Subcutaneous abdominal adipose tissue (tissue), 5 donors: ENCODE measurements around the gene NFIC.
A peak's percentile ranks its signal among the peaks of the same experiment; 100 is the strongest.
"Not testable (repeated sequence)": the region's sequence is repeated elsewhere in the genome, so short reads cannot be mapped to it uniquely, and the experiment has no call there.

ENCODE experiments used
- H3K27ac ChIP-seq: one replicate; pipeline ENCODE4 v1.7.0; 2013; ENCODE audit warnings: low read depth, mild to moderate bottlenecking, inconsistent platforms, low read length, moderate library complexity
- H3K27me3 ChIP-seq, 5 donors: one replicate each; pipeline ENCODE4 v1.7.0; 2013; ENCODE audit warnings: low read length in 5 of 5, inconsistent platforms in 1 of 5; ENCODE audit not compliant: control insufficient read depth in 5 of 5, insufficient read depth in 4 of 5
- H3K36me3 ChIP-seq, 5 donors: one replicate each; pipeline ENCODE4 v1.7.0; 2013; ENCODE audit warnings: low read length in 5 of 5; ENCODE audit not compliant: control insufficient read depth in 5 of 5, insufficient read depth in 5 of 5
- H3K4me1 ChIP-seq, 5 donors: one replicate each; pipeline ENCODE4 v1.7.0; 2013; ENCODE audit warnings: low read length in 5 of 5, mild to moderate bottlenecking in 3 of 5, moderate library complexity in 1 of 5; ENCODE audit not compliant: control insufficient read depth in 5 of 5, insufficient read depth in 5 of 5
- H3K4me3 ChIP-seq, 5 donors: one replicate each; pipeline ENCODE4 v1.7.0; 2013; ENCODE audit warnings: low read length in 5 of 5, low read depth in 1 of 5
- H3K9ac ChIP-seq, 5 donors: one replicate each; pipeline ENCODE4 v1.7.0; 2013; ENCODE audit warnings: low read length in 5 of 5, mild to moderate bottlenecking in 4 of 5, moderate library complexity in 3 of 5
- H3K9me3 ChIP-seq, 5 donors: one replicate each; pipeline ENCODE4 v1.7.0; 2013; ENCODE audit warnings: low read length in 5 of 5; ENCODE audit not compliant: control insufficient read depth in 5 of 5
- donor health status: healthy.
- donor health status: healthy.
- donor health status: healthy.
- donor health status: healthy.
- donor health status: healthy.

Gene NFIC

DNA sequence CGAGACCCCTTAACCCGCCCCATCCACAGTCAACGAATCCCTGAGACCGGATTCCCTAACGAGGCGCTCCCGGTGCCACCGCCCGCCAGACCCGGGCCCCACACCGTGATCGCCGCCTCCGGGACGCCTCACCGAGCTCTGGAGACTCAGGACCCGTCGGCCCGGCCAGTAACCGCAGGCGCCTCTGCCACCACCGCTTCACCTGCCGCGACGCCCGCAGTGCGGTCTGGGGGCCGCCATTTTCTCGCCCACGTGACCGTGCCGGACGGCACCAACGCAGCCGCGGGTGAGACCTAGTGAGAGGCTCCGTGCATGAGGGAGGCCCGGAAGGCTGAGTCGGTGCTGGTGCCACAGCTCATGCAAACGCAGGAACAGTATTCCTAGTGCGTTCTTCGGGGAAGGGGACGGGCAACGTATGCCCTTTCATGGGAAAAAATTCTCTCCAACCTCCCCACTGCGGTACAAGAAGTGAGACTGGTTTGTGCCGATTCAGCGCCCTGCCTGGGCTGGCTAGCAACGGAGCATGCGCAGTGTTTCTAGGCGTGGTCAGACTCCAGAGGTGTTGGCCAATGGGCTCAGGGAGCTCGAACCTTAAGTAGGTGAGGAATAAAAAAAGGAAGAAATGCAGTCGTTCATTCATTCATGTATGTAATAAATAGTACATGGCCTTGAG is 134.2 kb downstream of the NFIC start, which contains the start of gene DOHH:
TSS of gene DOHH (minus strand) at position 246 of the 673 bp plus-strand sequence. CDS start 3,860 bp downstream, outside the sequence.
- no peaks in the 10 kb centered on the region for H3K9me3 ChIP-seq
- H3K4me3 ChIP-seq, result peak within 1 kb of the TSS; percentile 88 to 100 (median 98)
- no peaks in the 10 kb centered on the region for H3K27me3 ChIP-seq
- H3K9ac ChIP-seq, result peak within 1 kb of the TSS; percentile 86 to 99 (median 97)
- peak within 1 kb of the TSS; percentile 89 for H3K27ac ChIP-seq
- peaks cover 0 to 18% (median 12%) of the 10 kb centered on the region in 5 donors for H3K36me3 ChIP-seq
- H3K4me1 ChIP-seq, result peaks cover 10 to 23% (median 17%) of the 10 kb centered on the region in 5 donors

DNA sequence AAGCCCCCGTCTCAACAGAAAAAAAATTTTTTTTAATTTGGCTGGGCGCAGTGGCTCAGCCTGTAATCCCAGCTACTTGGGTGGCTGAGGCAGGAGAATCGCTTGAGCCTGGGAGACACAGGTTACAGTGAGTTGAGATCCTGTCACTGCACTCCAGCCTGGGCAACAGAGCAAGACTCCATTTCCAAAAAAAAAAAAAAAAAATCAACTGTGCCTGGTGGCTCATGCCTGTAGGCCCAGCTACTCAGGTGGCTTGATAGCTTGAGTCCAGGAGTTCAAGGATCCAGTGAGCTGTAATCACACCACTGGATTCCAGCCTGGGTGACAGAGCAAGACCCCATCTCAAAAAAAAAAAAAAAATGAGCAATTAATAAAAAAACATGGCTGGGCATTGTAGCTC is 135.4 kb downstream of the NFIC start:
- Histone ChIP-seq H3K36me3 (peaks cover 0 to 6% (median 3%) of the 10 kb centered on the region in 5 donors), H3K4me3 (no peak overlapping the region), H3K27ac (no peak overlapping the region), H3K4me1 (peaks cover 11 to 31% (median 22%) of the 10 kb centered on the region in 5 donors), H3K9ac (no peak overlapping the region), H3K9me3 (no peaks in the 10 kb centered on the region), H3K27me3 (no peaks in the 10 kb centered on the region)

DNA sequence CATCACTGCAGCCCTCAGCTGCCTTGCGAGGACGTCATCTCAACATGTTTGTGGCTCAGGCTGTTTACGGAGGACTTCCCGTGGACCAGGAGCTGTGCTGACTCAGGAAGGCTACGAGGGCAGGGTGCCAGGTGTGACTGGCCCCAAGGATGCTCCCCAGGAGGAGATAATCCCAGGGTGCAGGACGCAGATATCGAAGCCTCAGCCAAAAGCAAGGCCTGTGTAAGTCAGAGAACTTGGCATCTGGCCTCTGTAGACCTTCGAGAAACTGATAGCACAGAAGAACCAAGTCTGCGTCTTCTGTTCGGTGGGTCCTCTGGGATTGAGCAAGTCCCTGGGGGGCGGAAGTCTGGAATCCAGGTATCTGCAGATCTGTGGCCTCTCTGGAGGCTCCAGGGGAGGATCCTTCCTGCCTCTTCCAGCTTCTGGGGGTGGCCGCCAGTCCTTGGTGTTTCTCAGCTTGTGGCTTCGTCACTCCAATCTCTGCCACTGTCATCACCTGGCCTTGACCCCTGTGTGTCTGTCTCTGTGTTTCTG is 136.7 kb downstream of the NFIC start:
- H3K4me1 ChIP-seq, result peaks cover 11 to 43% (median 34%) of the 10 kb centered on the region in 5 donors
- H3K4me3 ChIP-seq, result no peak overlapping the region
- no peak overlapping the region for H3K9ac ChIP-seq
- no peak overlapping the region for H3K27ac ChIP-seq
- no peaks in the 10 kb centered on the region for H3K36me3 ChIP-seq
- no peaks in the 10 kb centered on the region for H3K27me3 ChIP-seq
- H3K9me3 ChIP-seq, result no peaks in the 10 kb centered on the region

DNA sequence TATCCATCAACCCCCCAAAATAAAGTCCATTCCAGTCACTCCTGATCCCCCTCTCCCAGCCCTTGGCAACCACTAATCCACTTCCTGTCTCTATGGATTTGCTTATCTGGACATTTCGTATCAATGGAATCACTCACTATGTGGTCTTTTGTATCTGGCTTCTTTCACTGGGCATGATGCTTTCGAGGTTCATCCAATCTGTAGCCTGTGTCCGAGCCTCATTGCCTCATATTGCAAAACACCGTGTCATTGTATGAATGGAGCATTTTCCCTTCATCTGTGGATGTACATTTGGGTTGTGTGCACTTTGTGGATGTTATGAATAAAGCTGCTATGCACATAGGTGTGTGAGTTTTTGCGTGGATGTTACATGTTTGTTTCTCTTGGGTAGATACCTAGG is 138.4 kb downstream of the NFIC start:
- Histone ChIP-seq H3K27ac (no peak overlapping the region), H3K36me3 (peaks cover 0 to 8% (median 5%) of the 10 kb centered on the region in 5 donors), H3K4me3 (no peak overlapping the region), H3K9ac (no peak overlapping the region), H3K4me1 (peaks cover 10 to 43% (median 34%) of the 10 kb centered on the region in 5 donors), H3K9me3 (no peaks in the 10 kb centered on the region), H3K27me3 (no peaks in the 10 kb centered on the region)

DNA sequence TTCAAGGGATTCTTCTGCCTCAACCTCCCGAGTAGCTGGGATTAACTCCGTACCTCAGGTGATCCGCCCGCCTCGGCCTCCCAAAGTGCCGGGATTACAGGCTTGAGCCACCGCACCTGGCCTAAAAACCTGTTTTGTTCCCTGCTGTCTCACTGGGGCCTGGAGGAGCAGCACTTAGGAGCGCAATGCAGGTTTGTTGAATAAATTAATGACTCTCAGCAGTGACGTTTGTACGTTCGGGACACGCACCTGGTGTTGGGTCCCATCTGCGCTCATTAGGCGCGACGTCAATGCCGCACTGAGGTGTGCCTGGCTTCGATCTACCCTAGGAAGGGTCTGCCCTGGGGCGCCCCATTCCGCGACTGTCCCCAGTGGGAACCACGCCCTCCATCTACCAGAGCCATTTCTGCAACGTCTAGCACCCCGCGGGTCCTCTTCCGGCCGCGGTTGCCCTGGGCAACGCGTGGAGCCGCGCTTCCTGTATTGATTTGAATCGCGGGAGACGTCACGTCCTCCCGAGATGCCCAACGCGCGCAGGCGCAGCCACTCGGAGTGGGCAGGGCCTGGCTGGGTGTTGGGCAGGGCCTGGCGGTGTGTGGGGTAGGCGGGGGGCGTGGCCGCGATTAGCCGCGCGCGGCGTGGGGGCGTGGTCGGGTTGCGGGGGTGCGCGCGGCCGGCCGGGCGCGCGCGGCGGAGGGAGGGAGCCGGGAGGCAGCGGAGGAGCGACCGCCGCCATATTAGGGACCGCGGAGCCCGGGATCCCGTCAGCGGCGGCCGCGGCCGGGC is 139.4 kb downstream of the NFIC start, which contains the start of gene FZR1:
TSS of gene FZR1 (plus strand) at position 714 of the 786 bp plus-strand sequence. CDS start 16,679 bp downstream, outside the sequence.
- no peak within 1 kb of the TSS for H3K27ac ChIP-seq

DNA sequence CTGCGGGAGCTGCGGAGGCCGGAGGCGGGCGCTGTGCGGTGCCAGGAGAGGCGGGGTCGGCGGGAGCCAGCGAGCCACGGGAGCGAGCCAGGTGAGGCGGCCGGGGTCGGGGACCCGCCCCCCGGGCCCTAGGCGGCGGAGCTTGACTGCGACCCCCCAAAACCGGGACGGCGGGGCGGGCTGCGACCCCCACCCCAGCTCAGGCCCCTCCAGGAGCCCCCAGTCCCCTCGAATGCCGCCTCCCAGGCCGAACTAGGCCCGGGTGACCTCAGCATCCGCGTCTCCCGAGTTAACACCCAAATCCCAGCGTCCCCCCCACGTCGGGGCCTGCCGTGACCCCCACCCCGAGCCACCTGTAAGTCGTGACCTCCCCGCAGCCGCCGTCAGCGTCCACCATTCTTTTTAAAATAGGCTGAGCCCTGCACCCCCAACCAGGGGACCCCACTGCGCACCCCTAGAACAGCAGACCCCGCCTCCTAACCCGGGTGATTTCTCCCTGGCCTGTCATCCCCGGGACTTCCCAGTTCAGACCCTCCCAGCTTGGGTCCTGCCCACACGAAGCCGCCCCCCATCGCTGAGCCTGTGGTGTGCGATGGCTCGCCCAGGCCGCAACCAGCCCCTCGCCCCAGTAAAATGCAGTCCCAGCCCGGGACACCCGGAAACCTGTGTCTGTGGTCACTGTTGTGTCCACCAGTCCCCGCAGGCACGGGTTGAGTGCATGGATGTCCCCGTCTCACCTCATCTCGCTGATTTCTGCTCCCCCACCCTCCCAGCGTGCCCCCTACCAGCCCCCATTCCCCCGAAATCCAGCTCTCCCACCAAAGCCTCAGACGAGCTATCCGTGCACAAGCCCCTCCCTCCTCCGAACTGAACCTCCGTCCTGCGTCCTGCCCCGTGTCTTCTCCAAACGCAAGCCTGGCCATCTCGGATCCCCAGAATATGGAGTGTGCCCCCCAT is 140.3 kb downstream of the NFIC start:
- peak overlapping the region; percentile 68 to 90 (median 88) for H3K9ac ChIP-seq
- H3K4me1 ChIP-seq, result peaks cover 0 to 36% (median 31%) of the 10 kb centered on the region in 5 donors
- no peaks in the 10 kb centered on the region for H3K27me3 ChIP-seq
- H3K27ac ChIP-seq, result no peak overlapping the region
- H3K36me3 ChIP-seq, result peaks cover 0 to 23% (median 16%) of the 10 kb centered on the region in 5 donors
- H3K9me3 ChIP-seq, result no peaks in the 10 kb centered on the region
- peak overlapping the region; percentile 74 to 87 (median 80) for H3K4me3 ChIP-seq

More for the DNA sequence above, 139.4 kb downstream of the NFIC start, which contains the start of gene FZR1:
- Histone ChIP-seq H3K4me1 (peaks cover 3 to 34% (median 31%) of the 10 kb centered on the region in 5 donors), H3K4me3 (peak within 1 kb of the TSS; percentile 80 to 94 (median 87)), H3K27me3 (no peaks in the 10 kb centered on the region), H3K9ac (peak within 1 kb of the TSS; percentile 68 to 90 (median 88)), H3K9me3 (no peaks in the 10 kb centered on the region), H3K36me3 (peaks cover 0 to 18% (median 12%) of the 10 kb centered on the region in 5 donors)

DNA sequence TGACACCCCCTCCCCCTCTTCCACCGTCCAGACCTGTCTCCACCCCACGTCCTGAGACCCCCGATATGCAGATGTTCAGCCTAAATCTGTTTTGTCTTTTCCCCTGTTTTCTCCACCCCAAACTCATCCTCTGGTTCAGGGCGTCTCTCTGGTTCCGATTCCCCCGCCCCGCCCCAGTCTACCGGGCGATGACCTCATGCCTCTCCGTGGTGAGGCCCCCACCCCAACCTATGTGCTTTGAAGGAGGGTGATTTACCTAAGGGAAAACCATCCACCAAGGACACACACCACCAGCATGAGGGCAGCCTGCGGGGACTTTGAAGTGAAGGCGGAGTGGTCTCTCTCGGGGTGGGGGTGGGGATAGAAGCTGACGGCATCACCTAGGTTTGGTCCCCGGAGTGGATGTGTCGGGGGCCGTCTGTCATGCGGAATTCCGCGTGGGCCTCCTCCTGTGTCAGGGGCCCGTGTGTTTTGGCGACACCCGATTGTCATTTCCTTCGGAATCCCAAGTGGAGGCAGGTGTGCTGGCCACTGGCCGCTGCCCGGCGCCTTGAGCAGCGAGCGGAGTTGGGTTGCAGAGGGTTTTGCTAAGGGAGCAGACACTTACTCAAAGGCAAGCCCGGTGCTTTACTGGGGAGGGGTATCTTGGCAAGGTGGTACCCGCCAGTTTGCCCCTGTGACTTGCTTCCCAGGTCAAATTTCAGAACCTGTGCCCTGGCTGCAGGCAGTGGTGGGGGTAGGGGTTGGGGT is 141.2 kb downstream of the NFIC start:
- peak overlapping the region; percentile 74 to 87 (median 80) for H3K4me3 ChIP-seq
- peaks cover 0 to 44% (median 37%) of the 10 kb centered on the region in 5 donors for H3K4me1 ChIP-seq
- H3K27ac ChIP-seq, result no peak overlapping the region
- peak overlapping the region in 4 of 5 donors; percentile 52 to 88 (median 66) for H3K9ac ChIP-seq
- H3K36me3 ChIP-seq, result peaks cover 0 to 23% (median 16%) of the 10 kb centered on the region in 5 donors
- no peaks in the 10 kb centered on the region for H3K9me3 ChIP-seq
- no peaks in the 10 kb centered on the region for H3K27me3 ChIP-seq

DNA sequence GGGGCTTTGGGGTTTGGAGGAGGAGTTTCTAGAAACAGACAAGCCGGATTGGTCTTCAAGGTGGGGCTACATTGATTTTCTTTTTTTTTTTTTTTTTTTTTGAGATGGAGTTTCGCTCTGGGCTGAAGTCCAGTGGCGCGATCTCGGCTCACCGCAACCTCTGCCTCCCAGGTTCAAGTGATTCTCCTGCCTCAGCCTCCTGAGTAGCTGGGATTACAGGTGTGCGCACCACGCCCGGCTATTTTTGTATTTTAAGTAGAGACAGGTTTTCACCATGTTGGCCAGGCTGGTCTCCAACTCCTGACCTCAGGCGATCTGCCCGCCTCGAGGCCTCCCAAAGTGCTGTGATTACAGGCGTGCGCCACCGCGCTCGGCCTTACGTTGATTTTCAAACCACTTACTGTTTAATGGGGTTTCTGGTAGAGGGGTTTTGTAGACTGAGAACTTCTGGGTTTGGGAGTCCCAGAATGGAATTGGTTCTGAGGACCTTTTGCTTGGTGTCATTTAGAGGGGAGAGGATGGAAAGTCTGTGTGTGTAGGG is 141.8 kb downstream of the NFIC start:
- H3K9me3 ChIP-seq, H3K4me3 ChIP-seq, H3K27me3 ChIP-seq, H3K27ac ChIP-seq: not testable (repeated sequence)
- peaks cover 0 to 51% (median 43%) of the 10 kb centered on the region in 5 donors for H3K4me1 ChIP-seq
- peaks cover 0 to 23% (median 16%) of the 10 kb centered on the region in 5 donors for H3K36me3 ChIP-seq
- H3K9ac ChIP-seq, result peak overlapping the region in 1 of 5 donors; percentile 47
